HG02610 (cell line): Measurements from ENCODE around the gene LINGO3.

Experiments used
- ATAC-seq: cut with Tn5 transposase; IDR thresholded peaks from one replicate; pipeline ENCODE4 v1.9.1; 2021; ENCODE audit warnings: mild to moderate bottlenecking, moderate library complexity; ENCODE audit not compliant: unreplicated experiment

LINGO3 gene

GRCh38 chr19:2266183-2266993, 41.6 kb downstream of the LINGO3 start:
- no peak for ATAC-seq

GRCh38 chr19:2261438-2262172, 46.3 kb downstream of the LINGO3 start:
- no peak for ATAC-seq

GRCh38 chr19:2260341-2260805, 47.6 kb downstream of the LINGO3 start:
- no peak for ATAC-seq

GRCh38 chr19:2259336-2259735, 48.6 kb downstream of the LINGO3 start:
- ATAC-seq = no peak
